SK-N-SH treated with all-trans-retinoic acid at 6 μM for 48 hours (cell line): Measurements from ENCODE around the gene CALU.
A peak's percentile ranks its signal among the peaks of the same experiment; 100 is the strongest.

Experiments used
- ATAC-seq: fragments of 200-7000 bp; cut with Tn5 transposase; 3 replicates; pipeline ENCODE4 v1.9.1; 2020; ENCODE audit warnings: mild to moderate bottlenecking, moderate library complexity
- ARNTL ChIP-seq: fragments of 450-650 bp; formaldehyde crosslinking; IDR thresholded peaks from 2 replicates; pipeline ENCODE4 v1.5.0; 2020; ENCODE audit warnings: low read depth, mild to moderate bottlenecking, moderate library complexity, borderline replicate concordance
- CSDC2 ChIP-seq: fragments of 250-450 bp; sonication (Bioruptor Pico); IDR thresholded peaks from 2 replicates; pipeline ENCODE4 v1.5.0; 2020; ENCODE audit warnings: mild to moderate bottlenecking, moderate library complexity
- CSRNP3 ChIP-seq: fragments of 250-450 bp; sonication (Bioruptor Pico); IDR thresholded peaks from 2 replicates; pipeline ENCODE4 v1.5.1; 2021; ENCODE audit warnings: mild to moderate bottlenecking, moderate library complexity
- GLIS3 ChIP-seq: fragments of 250-450 bp; sonication (Bioruptor Pico); IDR thresholded peaks from 2 replicates; pipeline ENCODE4 v1.5.0; 2020; ENCODE audit warnings: mild to moderate bottlenecking, moderate library complexity
- ISL1 ChIP-seq: fragments of 250-450 bp; sonication (Bioruptor Pico); IDR thresholded peaks from 2 replicates; pipeline ENCODE4 v2.1.2; 2022; ENCODE audit warnings: mild to moderate bottlenecking, moderate library complexity
- OSR1 ChIP-seq: fragments of 250-450 bp; sonication (Bioruptor Pico); IDR thresholded peaks from 2 replicates; pipeline ENCODE4 v1.8.0; 2022; ENCODE audit warnings: moderate library complexity, mild to moderate bottlenecking, inconsistent platforms
- PPARA ChIP-seq: fragments of 250-450 bp; sonication (Bioruptor Pico); IDR thresholded peaks from 2 replicates; pipeline ENCODE4 v1.5.0; 2020; ENCODE audit warnings: mild to moderate bottlenecking, borderline replicate concordance
- RARB ChIP-seq: fragments of 250-450 bp; sonication (Bioruptor Pico); IDR thresholded peaks from 2 replicates; pipeline ENCODE4 v1.8.0; 2021; ENCODE audit warnings: mild to moderate bottlenecking, moderate library complexity
- SNAI2 ChIP-seq: fragments of 250-450 bp; sonication (Bioruptor Pico); IDR thresholded peaks from 2 replicates; pipeline ENCODE4 v1.5.0; 2020; ENCODE audit warnings: mild to moderate bottlenecking, moderate library complexity
- TCF4 ChIP-seq: fragments of 250-450 bp; sonication (Bioruptor Pico); IDR thresholded peaks from 2 replicates; pipeline ENCODE4 v1.8.0; 2021; ENCODE audit warnings: mild to moderate bottlenecking, moderate library complexity, borderline replicate concordance
- TOX ChIP-seq: fragments of 250-450 bp; sonication (Bioruptor Pico); IDR thresholded peaks from 2 replicates; pipeline ENCODE4 v1.8.0; 2021; ENCODE audit warnings: mild to moderate bottlenecking, moderate library complexity, borderline replicate concordance
- ZC3H10 ChIP-seq: fragments of 250-450 bp; sonication (Bioruptor Pico); IDR thresholded peaks from 2 replicates; pipeline ENCODE4 v1.5.1; 2021; ENCODE audit warnings: mild to moderate bottlenecking, moderate library complexity
- ZFP3 ChIP-seq: fragments of 250-450 bp; sonication (Bioruptor Pico); IDR thresholded peaks from 2 replicates; pipeline ENCODE4 v1.5.0; 2020; ENCODE audit warnings: mild to moderate bottlenecking, moderate library complexity
- ZFP30 ChIP-seq: fragments of 450-650 bp; formaldehyde crosslinking; IDR thresholded peaks from 2 replicates; pipeline ENCODE4 v1.5.0; 2022; ENCODE audit warnings: mild to moderate bottlenecking, moderate library complexity
- ZNF8 ChIP-seq: fragments of 450-650 bp; formaldehyde crosslinking; IDR thresholded peaks from 2 replicates; pipeline ENCODE4 v1.5.0; 2020; ENCODE audit warnings: mild to moderate bottlenecking, moderate library complexity
- TF ChIP-seq, protein P1 (sequence below): fragments of 250-450 bp; sonication (Bioruptor Pico); IDR thresholded peaks from 2 replicates; pipeline ENCODE4 v1.5.0; 2020; ENCODE audit warnings: mild to moderate bottlenecking, moderate library complexity
- TF ChIP-seq, protein P2 (sequence below): fragments of 250-450 bp; sonication (Bioruptor Pico); IDR thresholded peaks from 2 replicates; pipeline ENCODE4 v1.8.0; 2020; ENCODE audit warnings: mild to moderate bottlenecking, moderate library complexity, borderline replicate concordance

CALU gene

DNA sequence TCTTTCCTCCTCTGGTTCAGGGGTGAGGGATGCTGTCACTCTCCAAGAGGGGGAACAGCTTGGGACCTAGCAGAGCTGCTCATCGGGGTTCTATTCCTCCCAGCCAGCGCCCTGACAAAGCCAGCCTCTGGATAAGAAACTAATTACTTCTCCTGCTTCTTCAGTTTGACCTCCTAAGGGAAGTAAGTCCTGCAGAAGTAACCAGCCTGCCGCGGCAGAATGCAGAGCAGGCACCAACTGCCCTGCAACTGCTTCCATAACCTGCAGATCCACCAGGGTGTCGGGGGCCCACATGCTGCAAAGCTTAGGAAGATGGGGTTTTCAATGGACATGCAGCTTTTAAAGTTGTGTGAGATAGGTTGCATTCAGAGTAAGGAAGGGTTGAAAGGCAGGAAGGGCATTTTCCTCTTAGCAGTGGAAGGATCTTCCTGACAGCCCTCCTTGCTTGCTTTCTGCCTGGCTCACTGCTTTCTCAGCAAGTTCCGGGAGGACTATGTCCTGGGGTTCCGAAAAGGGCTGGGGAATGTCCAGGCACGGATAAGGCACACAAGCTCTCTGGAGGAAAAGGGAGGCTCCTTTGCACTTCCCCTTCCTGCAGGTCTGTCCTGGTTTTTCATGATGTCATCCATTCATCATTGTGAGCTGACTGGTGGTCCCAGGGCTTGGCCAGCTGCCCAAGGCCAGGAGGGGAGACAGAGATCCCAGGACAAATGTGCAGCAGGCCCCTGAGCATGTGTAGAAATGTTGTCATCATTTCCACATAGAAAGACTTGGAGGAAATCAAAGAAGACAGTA lies 24.3 kb upstream of the CALU start:
- TF ChIP-seq ZNF8 (CRISPR knock-in tag) (no peak), PPARA (no peak), TOX (CRISPR knock-in tag) (no peak), ZFP3 (no peak), CSRNP3 (no peak)

GRCh38 chr7:128718967-128719642 lies 20.1 kb upstream of the CALU start:
- no peak for ATAC-seq
- TF ChIP-seq ARNTL (CRISPR knock-in tag): no peak
- TF ChIP-seq ZNF8 (CRISPR knock-in tag): no peak
- TF ChIP-seq RARB (CRISPR knock-in tag): no peak
- no peak for TF ChIP-seq PPARA

More for the DNA sequence above, 24.3 kb upstream of the CALU start:
- no peak for ATAC-seq

- peak; percentile 68 for TF ChIP-seq TCF4 (CRISPR knock-in tag)
- no peak for TF ChIP-seq CSRNP3
- no peak for ATAC-seq
Measured at GRCh38 chr7:128721376-128721775, 17.8 kb upstream of the CALU start.

GRCh38 chr7:128724743-128725142 lies 14.4 kb upstream of the CALU start:
- TF ChIP-seq ARNTL (CRISPR knock-in tag): no peak
- TF ChIP-seq ISL1: no peak
- TF ChIP-seq CSDC2 (CRISPR knock-in tag): no peak
- TF ChIP-seq, protein P1, sequence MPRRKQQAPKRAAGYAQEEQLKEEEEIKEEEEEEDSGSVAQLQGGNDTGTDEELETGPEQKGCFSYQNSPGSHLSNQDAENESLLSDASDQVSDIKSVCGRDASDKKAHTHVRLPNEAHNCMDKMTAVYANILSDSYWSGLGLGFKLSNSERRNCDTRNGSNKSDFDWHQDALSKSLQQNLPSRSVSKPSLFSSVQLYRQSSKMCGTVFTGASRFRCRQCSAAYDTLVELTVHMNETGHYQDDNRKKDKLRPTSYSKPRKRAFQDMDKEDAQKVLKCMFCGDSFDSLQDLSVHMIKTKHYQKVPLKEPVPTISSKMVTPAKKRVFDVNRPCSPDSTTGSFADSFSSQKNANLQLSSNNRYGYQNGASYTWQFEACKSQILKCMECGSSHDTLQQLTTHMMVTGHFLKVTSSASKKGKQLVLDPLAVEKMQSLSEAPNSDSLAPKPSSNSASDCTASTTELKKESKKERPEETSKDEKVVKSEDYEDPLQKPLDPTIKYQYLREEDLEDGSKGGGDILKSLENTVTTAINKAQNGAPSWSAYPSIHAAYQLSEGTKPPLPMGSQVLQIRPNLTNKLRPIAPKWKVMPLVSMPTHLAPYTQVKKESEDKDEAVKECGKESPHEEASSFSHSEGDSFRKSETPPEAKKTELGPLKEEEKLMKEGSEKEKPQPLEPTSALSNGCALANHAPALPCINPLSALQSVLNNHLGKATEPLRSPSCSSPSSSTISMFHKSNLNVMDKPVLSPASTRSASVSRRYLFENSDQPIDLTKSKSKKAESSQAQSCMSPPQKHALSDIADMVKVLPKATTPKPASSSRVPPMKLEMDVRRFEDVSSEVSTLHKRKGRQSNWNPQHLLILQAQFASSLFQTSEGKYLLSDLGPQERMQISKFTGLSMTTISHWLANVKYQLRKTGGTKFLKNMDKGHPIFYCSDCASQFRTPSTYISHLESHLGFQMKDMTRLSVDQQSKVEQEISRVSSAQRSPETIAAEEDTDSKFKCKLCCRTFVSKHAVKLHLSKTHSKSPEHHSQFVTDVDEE (CRISPR knock-in tag): no peak
- TF ChIP-seq, protein P2, sequence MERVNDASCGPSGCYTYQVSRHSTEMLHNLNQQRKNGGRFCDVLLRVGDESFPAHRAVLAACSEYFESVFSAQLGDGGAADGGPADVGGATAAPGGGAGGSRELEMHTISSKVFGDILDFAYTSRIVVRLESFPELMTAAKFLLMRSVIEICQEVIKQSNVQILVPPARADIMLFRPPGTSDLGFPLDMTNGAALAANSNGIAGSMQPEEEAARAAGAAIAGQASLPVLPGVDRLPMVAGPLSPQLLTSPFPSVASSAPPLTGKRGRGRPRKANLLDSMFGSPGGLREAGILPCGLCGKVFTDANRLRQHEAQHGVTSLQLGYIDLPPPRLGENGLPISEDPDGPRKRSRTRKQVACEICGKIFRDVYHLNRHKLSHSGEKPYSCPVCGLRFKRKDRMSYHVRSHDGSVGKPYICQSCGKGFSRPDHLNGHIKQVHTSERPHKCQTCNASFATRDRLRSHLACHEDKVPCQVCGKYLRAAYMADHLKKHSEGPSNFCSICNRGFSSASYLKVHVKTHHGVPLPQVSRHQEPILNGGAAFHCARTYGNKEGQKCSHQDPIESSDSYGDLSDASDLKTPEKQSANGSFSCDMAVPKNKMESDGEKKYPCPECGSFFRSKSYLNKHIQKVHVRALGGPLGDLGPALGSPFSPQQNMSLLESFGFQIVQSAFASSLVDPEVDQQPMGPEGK: no peak
- TF ChIP-seq OSR1 (CRISPR knock-in tag): no peak
- TF ChIP-seq PPARA: no peak
- TF ChIP-seq GLIS3 (CRISPR knock-in tag): no peak
- TF ChIP-seq TOX (CRISPR knock-in tag): no peak
- TF ChIP-seq CSRNP3: no peak
- TF ChIP-seq ZFP30 (CRISPR knock-in tag): no peak
- TF ChIP-seq SNAI2 (CRISPR knock-in tag): no peak
- no peak for TF ChIP-seq ZC3H10 (CRISPR knock-in tag)
- ATAC-seq: no peak
